GM10248 (cell line): Measurements from ENCODE around the gene PCDHAC2.

Source experiments
- CTCF ChIA-PET: fragments of 300-600 bp; sonication (Branson Sonifier 250); formaldehyde crosslinking; extraction: SDS; loops from one replicate; lab custom pipeline; 2021; ENCODE audit warnings: antibody characterized with exemption; lab: Yijun Ruan, JAX
- POLR2A ChIA-PET: fragments of 350-650 bp; sonication (Branson Sonifier 250); formaldehyde crosslinking; extraction: SDS; loops from one replicate; lab custom pipeline; 2020; ENCODE audit warnings: antibody characterized with exemption; lab: Yijun Ruan, JAX
- DNase-seq: peaks from one replicate; pipeline ENCODE4 v3.0.0; 2012; ENCODE audit errors: extremely low spot score
- CTCF ChIP-seq: IDR thresholded peaks from 2 replicates; pipeline ENCODE4 v1.5.1; 2012; ENCODE audit warnings: mild to moderate bottlenecking, low read depth; ENCODE audit errors: extremely low read depth, missing control alignments, control extremely low read depth

PCDHAC2 gene

GRCh38 chr5:140996060-140996459 is 29.8 kb downstream of the PCDHAC2 start:
- ChIA-PET CTCF (no interaction called here), POLR2A (no interaction called here)
- no peak for TF ChIP-seq CTCF
- DNase-seq = no peak

- CTCF ChIA-PET = interaction anchor here (1.6 kb wide), 1 partner anchor 12 kb away, joined by 5 read pairs; no protein-coding TSS in a partner anchor
These were observed 32.7 kb downstream of the PCDHAC2 start for GRCh38 chr5:140998921-140999410.

GRCh38 chr5:141001446-141001843 is 35.2 kb downstream of the PCDHAC2 start:
- ChIA-PET POLR2A (no interaction called here), CTCF (no interaction called here)
- TF ChIP-seq CTCF = no peak
- DNase-seq = no peak

More at GRCh38 chr5:140998921-140999410, 32.7 kb downstream of the PCDHAC2 start:
- TF ChIP-seq CTCF = no peak
- POLR2A ChIA-PET = no interaction called here
- no peak for DNase-seq

- POLR2A ChIA-PET = no interaction called here
- no peak for DNase-seq
These were observed 35.7 kb downstream of the PCDHAC2 start for GRCh38 chr5:141001844-141002604.

GRCh38 chr5:141002605-141002965 is 36.3 kb downstream of the PCDHAC2 start:
- ChIA-PET CTCF (interaction anchor here (1.5 kb wide), 1 partner anchor 12 kb away, joined by 5 read pairs; no protein-coding TSS in a partner anchor), POLR2A (no interaction called here)
- DNase-seq = no peak
- TF ChIP-seq CTCF = no peak

More at GRCh38 chr5:141001844-141002604, 35.7 kb downstream of the PCDHAC2 start:
- TF ChIP-seq CTCF = no peak
- CTCF ChIA-PET = interaction anchor here (1.5 kb wide), 1 partner anchor 11 kb away, joined by 5 read pairs; no protein-coding TSS in a partner anchor

- ChIA-PET CTCF (interaction anchor here (1.5 kb wide), 1 partner anchor 12 kb away, joined by 5 read pairs; no protein-coding TSS in a partner anchor), POLR2A (no interaction called here)
- TF ChIP-seq CTCF = no peak
- no peak for DNase-seq
These were observed 36.8 kb downstream of the PCDHAC2 start for GRCh38 chr5:141003031-141003430.
